ENCODE measurements around the gene PREP. TPM values are rescaled to one million over a fixed set of nuclear protein-coding genes. Genes with fewer than 3 reads are reported as not detected.
"Not testable (repeated sequence)": the region's sequence is repeated elsewhere in the genome, so short reads cannot be mapped to it uniquely, and the experiment has no call there.

The PREP gene
- total RNA-seq, 1 donor from 2014 or later, result 33.0 TPM

- no peak for FAIRE-seq
- no peak for DNase-seq (ENCODE audit: low spot score in 2 of 2)
Measured at GRCh38 chr6:105276374-105276773, 126.5 kb downstream of the PREP start.

- FAIRE-seq, result no peak
Measured at GRCh38 chr6:105275542-105275941, 127.3 kb downstream of the PREP start.

GRCh38 chr6:105274678-105275077 is 128.2 kb downstream of the PREP start:
- DNase-seq (ENCODE audit: low spot score in 2 of 2) (no peak), FAIRE-seq (no peak)

More at GRCh38 chr6:105275542-105275941, 127.3 kb downstream of the PREP start:
- no peak for DNase-seq (ENCODE audit: low spot score in 2 of 2)

- FAIRE-seq (no peak), DNase-seq (ENCODE audit: low spot score in 2 of 2) (no peak)
Measured at GRCh38 chr6:105273589-105273988, 129.3 kb downstream of the PREP start.

GRCh38 chr6:105272786-105273185 is 130.1 kb downstream of the PREP start:
- DNase-seq (ENCODE audit: low spot score in 2 of 2), result no peak

GRCh38 chr6:105270511-105270910 is 132.4 kb downstream of the PREP start:
- DNase-seq (ENCODE audit: low spot score in 2 of 2), result no peak
- no peak for FAIRE-seq

More at GRCh38 chr6:105272786-105273185, 130.1 kb downstream of the PREP start:
- no peak for FAIRE-seq

- DNase-seq (ENCODE audit: low spot score in 2 of 2), result no peak
- no peak for FAIRE-seq
Measured at GRCh38 chr6:105269390-105269789, 133.5 kb downstream of the PREP start.

GRCh38 chr6:105263685-105264610 is 138.9 kb downstream of the PREP start:
- FAIRE-seq, result no peak
- no peak for DNase-seq (ENCODE audit: low spot score in 2 of 2)

- no peak for FAIRE-seq
- no peak for DNase-seq (ENCODE audit: low spot score in 2 of 2)
Measured at GRCh38 chr6:105259913-105260889, 142.7 kb downstream of the PREP start.

GRCh38 chr6:105258816-105259215 is 144.1 kb downstream of the PREP start:
- no peak for FAIRE-seq
- no peak for DNase-seq (ENCODE audit: low spot score in 2 of 2)

GRCh38 chr6:105257340-105257739 is 145.5 kb downstream of the PREP start:
- DNase-seq (ENCODE audit: low spot score in 2 of 2), result no peak
- FAIRE-seq, result no peak

GRCh38 chr6:105256619-105257018 is 146.3 kb downstream of the PREP start:
- DNase-seq (ENCODE audit: low spot score in 2 of 2) (no peak), FAIRE-seq (no peak)

GRCh38 chr6:105253787-105254186 is 149.1 kb downstream of the PREP start:
- DNase-seq (ENCODE audit: low spot score in 2 of 2), result no peak
- FAIRE-seq, result no peak

GRCh38 chr6:105251689-105252088 is 151.2 kb downstream of the PREP start:
- DNase-seq (ENCODE audit: low spot score in 2 of 2) (no peak), FAIRE-seq (no peak)

- FAIRE-seq (no peak), DNase-seq (ENCODE audit: low spot score in 2 of 2) (no peak)
Measured at GRCh38 chr6:105250533-105250932, 152.3 kb downstream of the PREP start.

GRCh38 chr6:105243487-105243886 is 159.4 kb downstream of the PREP start:
- DNase-seq (ENCODE audit: low spot score in 2 of 2), result no peak
- no peak for FAIRE-seq

- no peak for DNase-seq (ENCODE audit: low spot score in 2 of 2)
Measured at GRCh38 chr6:105235155-105235554, 167.7 kb downstream of the PREP start.

GRCh38 chr6:105231771-105232170 is 171.1 kb downstream of the PREP start:
- DNase-seq (ENCODE audit: low spot score in 2 of 2); FAIRE-seq: not testable (repeated sequence)

More at GRCh38 chr6:105235155-105235554, 167.7 kb downstream of the PREP start:
- FAIRE-seq, result no peak
